ENCODE measurements around the gene EPB41L1. TPM values are rescaled to one million over a fixed set of nuclear protein-coding genes. Genes with fewer than 3 reads are reported as not detected.

The EPB41L1 gene
- total RNA-seq, 1 donor from 2014 or later = 32.7 TPM

GRCh38 chr20:36277546-36277945 lies 123.0 kb downstream of the EPB41L1 start:
- no peak for TF ChIP-seq EZH2 (IDR thresholded peaks at IDR 0.05)
- TF ChIP-seq EZH2phosphoT487 (IDR thresholded peaks at IDR 0.05) = no peak
- no peak for TF ChIP-seq CTCF (IDR thresholded peaks at IDR 0.05)
- Histone ChIP-seq H3K4me2 (no peak overlapping the region), H3K9ac (no peak overlapping the region), H3K4me3 (no peak overlapping the region), H3F3A (ENCODE audit: low read depth) (no peaks in the 10 kb centered on the region), H3K9me3 (ENCODE audit: low read depth) (no peaks in the 10 kb centered on the region), H3K27ac (no peak overlapping the region), H3K79me2 (ENCODE audit: low read depth) (no peaks in the 10 kb centered on the region), H2AFZ (replicated peaks) (no peak overlapping the region), H3K36me3 (no peaks in the 10 kb centered on the region), H3K27me3 (no peaks in the 10 kb centered on the region), H4K20me1 (ENCODE audit: low read depth) (no peaks in the 10 kb centered on the region), H3K4me1 (peaks cover 7% of the 10 kb centered on the region)
- H3K36me3 Mint-ChIP-seq = no peaks in the 10 kb centered on the region
- no peak overlapping the region for H3K27ac Mint-ChIP-seq
- no peak for DNase-seq (ENCODE audit: low spot score)
- H3K4me1 Mint-ChIP-seq = peaks cover 24% of the 10 kb centered on the region
- H3K4me3 Mint-ChIP-seq = no peak overlapping the region
- H3K9me3 Mint-ChIP-seq = no peaks in the 10 kb centered on the region
- peaks cover 10% of the 10 kb centered on the region for H3K27me3 Mint-ChIP-seq (ENCODE audit: insufficient read depth, low read depth)

- peaks cover 1% of the 10 kb centered on the region for H3K4me1 ChIP-seq
- no peaks in the 10 kb centered on the region for H3K9me3 ChIP-seq (ENCODE audit: low read depth)
- Mint-ChIP-seq H3K4me3 (no peak overlapping the region), H3K27ac (no peak overlapping the region), H3K36me3 (no peaks in the 10 kb centered on the region), H3K27me3 (ENCODE audit: insufficient read depth, low read depth) (peaks cover 10% of the 10 kb centered on the region), H3K4me1 (peaks cover 13% of the 10 kb centered on the region), H3K9me3 (no peaks in the 10 kb centered on the region)
- no peaks in the 10 kb centered on the region for H3K27me3 ChIP-seq
- H4K20me1 ChIP-seq (ENCODE audit: low read depth) = no peaks in the 10 kb centered on the region
- no peak overlapping the region for H3K4me3 ChIP-seq
- H3K9ac ChIP-seq = no peak overlapping the region
- H3F3A ChIP-seq (ENCODE audit: low read depth) = no peaks in the 10 kb centered on the region
- no peak overlapping the region for H2AFZ ChIP-seq (replicated peaks)
- no peak for TF ChIP-seq EZH2 (IDR thresholded peaks at IDR 0.05)
- TF ChIP-seq EZH2phosphoT487 (IDR thresholded peaks at IDR 0.05) = no peak
- no peak for TF ChIP-seq CTCF (IDR thresholded peaks at IDR 0.05)
- no peak for DNase-seq (ENCODE audit: low spot score)
- no peaks in the 10 kb centered on the region for H3K79me2 ChIP-seq (ENCODE audit: low read depth)
- no peak overlapping the region for H3K27ac ChIP-seq
- no peaks in the 10 kb centered on the region for H3K36me3 ChIP-seq
- no peak overlapping the region for H3K4me2 ChIP-seq
These were observed 124.8 kb downstream of the EPB41L1 start for GRCh38 chr20:36279362-36279761.

GRCh38 chr20:36279776-36280175 lies 125.2 kb downstream of the EPB41L1 start:
- Mint-ChIP-seq H3K27me3 (ENCODE audit: insufficient read depth, low read depth) (peaks cover 10% of the 10 kb centered on the region), H3K27ac (no peak overlapping the region), H3K4me1 (peaks cover 9% of the 10 kb centered on the region), H3K9me3 (no peaks in the 10 kb centered on the region), H3K36me3 (no peaks in the 10 kb centered on the region), H3K4me3 (no peak overlapping the region)
- no peak overlapping the region for H3K9ac ChIP-seq
- TF ChIP-seq EZH2 (IDR thresholded peaks at IDR 0.05) (no peak), CTCF (IDR thresholded peaks at IDR 0.05) (no peak), EZH2phosphoT487 (IDR thresholded peaks at IDR 0.05) (no peak)
- H3K4me1 ChIP-seq = no peaks in the 10 kb centered on the region
- no peaks in the 10 kb centered on the region for H3K9me3 ChIP-seq (ENCODE audit: low read depth)
- no peaks in the 10 kb centered on the region for H3K27me3 ChIP-seq
- no peak for DNase-seq (ENCODE audit: low spot score)
- no peak overlapping the region for H3K27ac ChIP-seq
- no peak overlapping the region for H3K4me3 ChIP-seq
- H3K4me2 ChIP-seq = no peak overlapping the region
- no peaks in the 10 kb centered on the region for H3K79me2 ChIP-seq (ENCODE audit: low read depth)
- no peaks in the 10 kb centered on the region for H4K20me1 ChIP-seq (ENCODE audit: low read depth)
- H3K36me3 ChIP-seq = no peaks in the 10 kb centered on the region
- no peaks in the 10 kb centered on the region for H3F3A ChIP-seq (ENCODE audit: low read depth)
- H2AFZ ChIP-seq (replicated peaks) = no peak overlapping the region
